PC-3 (cell line): ENCODE measurements around the gene UBAC2. TPM values are rescaled to one million over a fixed set of nuclear protein-coding genes. Genes with fewer than 3 reads are reported as not detected.

Source experiments
- ATAC-seq: fragments of 200-7000 bp; cut with Tn5 transposase; 2 replicates; pipeline ENCODE4 v1.9.1; 2020; ENCODE audit warnings: mild to moderate bottlenecking, moderate library complexity
- BruUV-seq: library from RNA; stranded (reverse); fragments of 400-500 nt; replicated peaks from 2 replicates; lab custom pipeline; 2021; lab: Mats Ljungman, UMichigan
- CTCF ChIA-PET: fragments of 300-600 bp; sonication (Branson Sonifier 250); formaldehyde crosslinking; loops from one replicate; lab custom pipeline; 2022; ENCODE audit warnings: antibody characterized with exemption; lab: Charles Lee
- POLR2A ChIA-PET: fragments of 300-600 bp; sonication (Branson Sonifier 250); formaldehyde crosslinking; loops from one replicate; lab custom pipeline; 2022; ENCODE audit warnings: antibody characterized with exemption; ENCODE audit not compliant: unreplicated experiment; lab: Charles Lee
- DNase-seq: peaks from one replicate; pipeline ENCODE4 v3.0.0-alpha.2; 2015
- H2AFZ ChIP-seq: fragments of 300-600 bp; sonication (generic); 2 replicates; pipeline ENCODE4 v1.6.0; 2016; ENCODE audit warnings: antibody characterized with exemption, low read length
- H3F3A ChIP-seq: fragments of 300-600 bp; sonication (generic); one replicate; pipeline ENCODE4 v1.6.0; 2017; ENCODE audit warnings: antibody characterized with exemption, low read length, control low read depth, mild to moderate bottlenecking; ENCODE audit not compliant: unreplicated experiment
- H3K27ac ChIP-seq: fragments of 300-600 bp; sonication (generic); 2 replicates; pipeline ENCODE4 v1.5.1; 2016; ENCODE audit warnings: mild to moderate bottlenecking, low read length
- H3K27me3 ChIP-seq: fragments of 300-600 bp; sonication (generic); 2 replicates; pipeline ENCODE4 v1.6.1; 2016; ENCODE audit warnings: low read length, mixed read lengths
- H3K36me3 ChIP-seq: fragments of 300-600 bp; sonication (generic); 2 replicates; pipeline ENCODE4 v1.6.1; 2016; ENCODE audit warnings: low read depth, mixed run types, low read length, mixed read lengths
- H3K4me1 ChIP-seq: fragments of 300-600 bp; sonication (generic); 2 replicates; pipeline ENCODE4 v1.5.1; 2016; ENCODE audit warnings: low read length; ENCODE audit not compliant: insufficient read depth
- H3K4me2 ChIP-seq: fragments of 300-600 bp; sonication (generic); 2 replicates; pipeline ENCODE4 v1.6.0; 2016; ENCODE audit warnings: low read length
- H3K4me3 ChIP-seq: fragments of 300-600 bp; sonication (generic); 2 replicates; pipeline ENCODE4 v1.5.1; 2016; ENCODE audit warnings: mild to moderate bottlenecking, low read length, mixed read lengths
- H3K79me2 ChIP-seq: fragments of 300-600 bp; sonication (generic); 2 replicates; pipeline ENCODE4 v1.6.1; 2017; ENCODE audit warnings: low read length, mixed read lengths
- H3K9ac ChIP-seq: fragments of 300-600 bp; sonication (generic); 2 replicates; pipeline ENCODE4 v1.6.0; 2016; ENCODE audit warnings: mild to moderate bottlenecking, low read length
- H3K9me2 ChIP-seq: fragments of 300-600 bp; sonication (generic); replicated peaks from 2 replicates; pipeline ENCODE4 v1.6.1; 2016; ENCODE audit warnings: mixed run types, low read length, mixed read lengths
- H3K9me3 ChIP-seq: fragments of 300-600 bp; sonication (generic); 2 replicates; pipeline ENCODE4 v1.6.1; 2016; ENCODE audit warnings: low read length, mixed read lengths
- H4K20me1 ChIP-seq: fragments of 300-600 bp; sonication (generic); 2 replicates; pipeline ENCODE4 v1.6.1; 2016; ENCODE audit warnings: low read length, mixed read lengths
- CTCF ChIP-seq: fragments of 300-600 bp; sonication (generic); conservative IDR thresholded peaks from 2 replicates; pipeline ENCODE4 v1.5.1; 2017; ENCODE audit warnings: antibody characterized with exemption, low read depth, mild to moderate bottlenecking, low read length
- EZH2 ChIP-seq: fragments of 300-600 bp; sonication (generic); IDR thresholded peaks from one replicate; pipeline ENCODE4 v1.6.1; 2017; ENCODE audit warnings: antibody characterized with exemption, mild to moderate bottlenecking, low read length; ENCODE audit not compliant: unreplicated experiment
- EZH2phosphoT487 ChIP-seq: fragments of 300-600 bp; sonication (generic); IDR thresholded peaks from 2 replicates; pipeline ENCODE4 v1.6.1; 2018; ENCODE audit warnings: mild to moderate bottlenecking, antibody characterized with exemption, low read length, borderline replicate concordance
- intact Hi-C: fragments of 100-400 bp; cut with micrococcal nuclease; formaldehyde crosslinking; loops from 2 replicates; pipeline ENCODE4 v1.9.0; 2023
- total RNA-seq: library from RNA; depleted of rRNA; stranded (reverse); fragments of >200 nt; gene quantifications from 2 replicates; pipeline ENCODE4 v1.2.3, GENCODE V29; 2014

UBAC2 gene
- total RNA-seq, 1 experiment from 2014 or later: 34.5 TPM

GRCh38 chr13:99367106-99367616 is 166.5 kb downstream of the UBAC2 start:
- Histone ChIP-seq H3K4me2 (no peak overlapping the region), H3K36me3 (no peaks in the 10 kb centered on the region; the same call in none of the 2 replicates), H3K9ac (no peak overlapping the region), H3K9me2 (no peaks in the 10 kb centered on the region), H3K9me3 (no peaks in the 10 kb centered on the region), H4K20me1 (no peaks in the 10 kb centered on the region), H3K27me3 (no peaks in the 10 kb centered on the region), H3K4me1 (no peaks in the 10 kb centered on the region), H3K4me3 (no peak overlapping the region), H2AFZ (no peak overlapping the region), H3K27ac (no peak overlapping the region), H3F3A (no peaks in the 10 kb centered on the region), H3K79me2 (no peaks in the 10 kb centered on the region)
- ATAC-seq (no peak), DNase-seq (no peak)
- ChIA-PET POLR2A (no interaction called here), CTCF (no interaction called here)
- no peak for TF ChIP-seq CTCF
- no peak for TF ChIP-seq EZH2
- TF ChIP-seq EZH2phosphoT487: no peak
- intact Hi-C loops: no loop called here
- BruUV-seq: no TSS peak

- no peaks in the 10 kb centered on the region for H4K20me1 ChIP-seq
- ChIA-PET CTCF (no interaction called here), POLR2A (interaction anchor here (0.6 kb wide), 1 partner anchor 56 kb away, joined by 7 read pairs; no protein-coding TSS in a partner anchor)
- DNase-seq (no peak), ATAC-seq (no peak)
- no peak overlapping the region for H3K9ac ChIP-seq
- no peaks in the 10 kb centered on the region for H3K4me1 ChIP-seq
- no peaks in the 10 kb centered on the region for H3F3A ChIP-seq
- H3K36me3 ChIP-seq: no peaks in the 10 kb centered on the region; the same call in none of the 2 replicates
- H3K27me3 ChIP-seq: no peaks in the 10 kb centered on the region
- TF ChIP-seq CTCF (peak; percentile 35; the same call in 1 of the 2 replicates), EZH2 (no peak)
- H3K4me3 ChIP-seq: no peak overlapping the region
- no peak overlapping the region for H3K27ac ChIP-seq
- no peaks in the 10 kb centered on the region for H3K79me2 ChIP-seq
- H2AFZ ChIP-seq: no peak overlapping the region
- BruUV-seq: no TSS peak
- no peak overlapping the region for H3K4me2 ChIP-seq
- intact Hi-C loops: no loop called here
- no peaks in the 10 kb centered on the region for H3K9me2 ChIP-seq
- H3K9me3 ChIP-seq: no peaks in the 10 kb centered on the region
Observed at GRCh38 chr13:99367663-99368448, 167.2 kb downstream of the UBAC2 start.
